SKM-1 treated with dmso at 0.1 percent for 144 hours (cell line): ENCODE results near the gene TTC8.
A peak's percentile ranks its signal among the peaks of the same experiment; 100 is the strongest.
"Not testable (repeated sequence)": the region's sequence is repeated elsewhere in the genome, so short reads cannot be mapped to it uniquely, and the experiment has no call there.

Experiments used
- DNase-seq: peaks from one replicate; lab custom pipeline; 2025; ENCODE audit not compliant: unreplicated experiment; lab: John Stamatoyannopoulos, UW

The TTC8 gene

DNA sequence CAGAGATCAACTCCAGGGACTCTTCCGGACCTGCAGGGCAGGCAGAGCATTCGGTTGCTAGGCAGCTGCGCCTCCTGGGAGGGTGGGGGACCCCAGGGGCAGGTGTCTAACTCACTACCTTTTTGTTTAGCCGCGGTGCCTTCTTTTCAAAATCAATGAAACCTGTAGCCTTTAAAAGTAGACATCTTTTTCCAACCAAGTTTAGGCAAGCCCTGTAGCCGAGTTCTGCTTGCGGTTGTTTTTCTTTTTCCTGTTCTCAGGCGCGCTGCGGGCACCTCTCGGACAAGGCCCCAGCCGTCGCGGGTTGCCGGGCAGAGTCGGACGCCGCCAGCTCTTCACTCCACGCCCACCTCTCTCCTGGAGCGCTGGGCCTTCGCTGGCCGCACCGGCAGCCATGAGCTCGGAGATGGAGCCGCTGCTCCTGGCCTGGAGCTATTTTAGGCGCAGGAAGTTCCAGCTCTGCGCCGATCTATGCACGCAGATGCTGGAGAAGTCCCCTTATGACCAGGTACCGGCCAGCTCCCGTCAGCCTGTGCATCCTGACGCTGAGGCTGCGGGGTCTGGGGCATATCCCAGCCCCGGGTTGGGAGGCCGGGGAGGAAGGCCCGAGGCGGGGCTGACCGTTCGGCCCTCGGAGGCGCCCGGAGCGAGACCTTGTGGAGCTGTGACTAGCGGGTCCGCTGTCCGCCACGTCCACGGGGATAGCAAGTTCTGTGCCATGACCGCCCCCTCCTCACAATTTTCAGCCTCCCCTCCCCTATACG, at the start of gene TTC8:
TTC8 (plus strand) TSS at position 338 of the 764 bp plus-strand sequence; CDS start at position 395, 57 bp downstream.
- DNase-seq = peak; percentile 62

DNA sequence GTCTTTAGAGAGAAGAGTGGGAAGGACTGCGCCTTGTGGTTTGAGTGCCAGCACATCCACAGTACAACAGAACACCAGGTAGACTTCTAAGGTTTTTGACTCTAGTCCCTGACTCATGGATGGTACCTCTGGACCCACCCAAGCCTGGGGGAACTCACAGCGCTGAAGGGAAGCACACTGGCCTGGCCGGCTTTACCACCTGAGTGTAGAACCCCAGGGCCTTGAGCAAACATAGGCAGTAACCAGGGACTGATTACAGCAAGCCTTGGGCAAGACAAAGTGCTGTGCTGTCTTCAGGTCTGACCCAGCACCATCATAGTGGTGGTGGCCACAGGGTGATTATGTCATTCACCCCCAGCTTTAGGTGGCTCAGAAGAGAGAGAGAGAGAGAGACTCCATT, 48.9 kb upstream of the TTC8 start:
- DNase-seq = no peak

DNA sequence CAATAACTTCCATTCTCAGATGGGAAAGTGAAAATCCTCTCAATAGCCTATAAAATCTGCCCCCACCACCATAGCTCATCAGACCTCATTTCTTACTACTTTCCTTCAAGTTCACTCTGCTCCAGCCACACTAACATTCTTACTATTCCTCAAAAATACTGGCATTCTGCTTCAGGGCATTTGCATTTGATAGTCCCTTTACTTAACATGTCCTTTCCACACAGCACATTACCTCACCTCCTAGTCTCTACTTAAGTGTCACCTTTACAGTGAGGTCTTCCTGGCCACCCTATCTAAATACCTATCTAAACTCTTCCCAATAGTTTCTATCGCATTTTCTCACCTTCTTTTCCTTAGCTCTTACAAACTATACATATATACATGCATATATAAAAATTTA, 38.5 kb upstream of the TTC8 start:
- DNase-seq = no peak

DNA sequence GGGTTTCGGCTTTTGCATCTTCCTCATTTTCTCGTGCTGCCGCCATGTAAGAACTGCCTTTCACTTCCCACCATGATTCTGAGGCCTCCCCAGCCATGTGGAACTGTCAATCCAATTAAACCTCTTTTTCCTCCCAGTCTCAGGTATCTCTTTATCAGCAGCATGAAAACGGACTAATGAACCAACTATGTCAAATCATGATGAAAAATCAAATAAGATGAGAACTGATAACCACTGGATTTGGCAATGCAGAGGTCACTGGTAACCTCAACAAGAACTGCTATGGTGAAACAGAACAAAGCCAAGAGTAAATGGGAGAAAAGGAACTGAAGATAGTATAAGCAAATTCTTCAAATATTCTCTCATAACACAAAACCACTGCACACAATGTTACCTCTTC, 37.7 kb upstream of the TTC8 start:
- no peak for DNase-seq

DNA sequence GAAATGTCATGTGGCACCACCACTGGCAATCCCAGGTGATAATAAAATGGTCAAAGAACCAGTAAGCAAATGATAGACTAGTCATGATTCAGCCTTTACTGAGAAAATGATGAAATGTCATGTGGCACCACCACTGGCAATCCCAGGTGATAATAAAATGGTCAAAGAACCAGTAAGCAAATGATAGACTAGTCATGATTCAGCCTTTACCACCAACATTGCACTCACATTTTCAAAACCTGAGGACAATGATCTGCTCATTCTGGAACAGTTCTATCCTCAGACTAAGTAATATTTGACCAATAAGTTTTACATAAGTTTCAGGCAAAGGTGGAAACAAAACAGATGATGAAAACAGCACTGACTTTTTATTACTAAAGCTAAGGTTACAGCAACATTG, 34.9 kb upstream of the TTC8 start:
- DNase-seq = not testable (repeated sequence)

DNA sequence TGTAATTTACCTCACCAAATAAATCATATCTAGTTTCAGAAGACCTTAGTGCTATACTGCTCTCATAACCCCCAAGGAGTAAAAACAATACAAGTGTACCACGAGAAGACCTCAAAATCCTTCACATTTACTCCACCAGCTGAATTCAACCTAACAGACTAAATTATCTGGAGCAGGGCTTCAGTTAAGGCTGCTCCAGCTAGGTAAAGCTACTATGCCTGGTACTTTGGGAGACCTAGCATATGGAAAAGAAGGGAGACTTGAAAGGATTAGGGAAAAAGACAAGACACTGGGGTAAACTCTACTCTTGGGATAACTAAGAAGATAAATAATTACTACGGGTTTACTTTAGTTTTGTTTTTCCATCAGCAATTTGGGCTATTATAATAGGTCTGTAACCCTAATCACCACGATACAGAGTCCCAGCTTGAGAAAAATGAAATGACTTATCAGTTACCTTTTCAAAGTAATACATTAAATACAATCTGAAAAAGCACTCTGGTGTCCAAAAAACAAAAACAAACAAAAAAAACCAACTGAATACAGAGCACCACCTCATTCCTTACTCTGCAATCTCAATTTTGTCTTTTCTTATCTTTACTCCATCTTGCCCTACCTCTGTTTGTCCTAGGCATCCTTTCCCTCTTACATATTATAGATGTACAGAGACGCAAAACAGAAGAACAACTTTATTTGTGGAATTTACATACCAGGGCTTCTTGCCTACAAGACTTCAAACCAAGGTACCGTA, 33.8 kb upstream of the TTC8 start:
- no peak for DNase-seq

DNA sequence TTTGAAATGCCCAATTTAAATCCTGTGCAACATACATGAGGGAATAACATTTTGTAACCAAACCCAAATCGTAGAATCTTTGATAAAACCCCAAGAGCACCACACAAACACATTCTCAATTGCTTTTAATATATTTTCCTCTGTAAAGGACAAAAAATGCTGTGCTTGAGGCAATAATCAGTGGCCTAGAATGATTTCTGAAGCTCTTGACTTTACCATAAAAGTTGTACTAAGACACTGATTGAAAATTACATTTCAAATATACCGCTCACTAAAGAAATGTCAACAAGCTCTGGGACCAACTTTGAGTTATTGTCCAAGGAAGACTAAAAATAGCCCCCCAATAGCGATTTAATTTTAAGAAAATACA, 33.2 kb upstream of the TTC8 start:
- no peak for DNase-seq

DNA sequence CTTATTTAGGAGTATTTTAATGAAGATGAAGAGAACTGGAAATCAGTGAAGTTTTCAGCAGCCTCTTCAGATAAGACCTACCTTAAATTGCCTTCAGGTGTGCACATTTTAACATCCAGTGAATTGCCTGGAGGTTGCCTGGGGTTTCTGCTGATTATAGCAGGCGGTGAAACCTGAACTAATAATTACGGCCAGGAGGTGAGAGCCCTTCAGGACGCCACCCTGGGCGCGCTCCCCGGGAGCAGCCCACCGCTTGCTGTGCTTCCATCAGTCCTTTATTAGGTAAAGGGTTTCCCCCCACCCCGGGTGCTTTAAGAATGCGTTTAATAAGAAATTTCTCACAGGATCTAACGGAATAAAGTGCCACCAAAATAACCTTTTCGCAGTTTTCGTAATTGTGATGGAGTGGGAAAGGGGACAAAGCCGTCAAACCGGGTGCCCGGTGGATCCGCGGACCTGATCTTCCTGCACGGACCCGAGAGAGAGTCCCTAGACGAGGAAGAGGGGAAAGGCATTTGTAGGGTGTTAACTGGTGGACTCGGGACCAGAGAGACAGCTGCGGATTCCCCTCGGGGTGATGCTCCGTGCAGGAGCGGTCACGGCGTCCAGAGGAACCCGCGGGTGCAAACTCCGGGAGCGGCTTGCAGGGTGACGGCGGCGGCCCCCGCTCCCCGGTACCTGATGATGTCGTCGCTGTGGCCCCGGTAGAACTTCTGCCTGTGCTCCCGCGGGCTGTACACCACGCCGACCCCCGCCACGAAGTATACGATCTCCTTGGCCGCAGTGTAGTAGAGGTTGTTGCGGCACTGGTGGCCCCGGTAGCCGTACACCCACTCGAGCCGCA, 32.6 kb upstream of the TTC8 start:
- DNase-seq = no peak

DNA sequence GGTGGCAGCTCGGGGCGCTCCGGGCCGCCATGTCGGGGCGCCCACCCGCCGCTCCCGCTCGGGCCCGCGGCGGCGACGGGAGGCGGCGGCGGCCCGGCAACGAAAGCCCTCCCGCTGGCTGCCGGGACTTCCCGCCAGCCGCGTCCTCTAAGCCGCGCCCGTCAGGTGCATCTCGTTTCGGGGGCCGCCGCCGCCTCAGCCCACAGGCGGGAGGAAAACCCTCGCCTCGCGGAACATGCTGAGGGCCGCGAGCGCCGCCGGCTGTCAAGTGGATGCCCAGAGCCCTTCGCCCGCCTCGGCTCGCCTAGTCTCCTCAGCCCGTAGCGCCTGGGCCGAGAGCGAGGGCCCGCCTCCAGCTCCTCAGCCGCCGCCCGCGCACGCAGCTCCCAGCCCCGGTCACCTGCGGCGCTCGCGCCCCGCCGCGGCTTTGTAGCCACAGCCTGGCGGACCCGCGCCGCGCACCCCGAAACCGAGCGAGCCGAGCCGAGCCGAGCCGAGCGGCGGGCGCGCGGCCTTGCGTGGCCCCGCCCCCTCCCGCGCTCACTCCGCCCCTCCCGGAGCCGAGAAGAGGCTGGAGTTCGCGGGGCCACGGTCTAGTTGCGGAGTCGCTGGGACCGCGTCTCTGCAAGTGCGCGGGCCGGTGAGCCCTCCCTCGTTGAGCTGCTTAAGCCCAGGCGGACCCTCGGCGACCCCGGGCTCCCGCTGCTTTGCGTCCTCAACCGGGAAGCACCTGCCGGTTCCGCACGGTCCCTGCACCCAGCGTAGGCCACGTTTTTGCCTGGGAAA, 31.8 kb upstream of the TTC8 start, which contains the start of gene EML5:
EML5 (minus strand) TSS at position 481 of the 786 bp plus-strand sequence; CDS start at position 31, 450 bp downstream.
- peak; percentile 46 for DNase-seq

DNA sequence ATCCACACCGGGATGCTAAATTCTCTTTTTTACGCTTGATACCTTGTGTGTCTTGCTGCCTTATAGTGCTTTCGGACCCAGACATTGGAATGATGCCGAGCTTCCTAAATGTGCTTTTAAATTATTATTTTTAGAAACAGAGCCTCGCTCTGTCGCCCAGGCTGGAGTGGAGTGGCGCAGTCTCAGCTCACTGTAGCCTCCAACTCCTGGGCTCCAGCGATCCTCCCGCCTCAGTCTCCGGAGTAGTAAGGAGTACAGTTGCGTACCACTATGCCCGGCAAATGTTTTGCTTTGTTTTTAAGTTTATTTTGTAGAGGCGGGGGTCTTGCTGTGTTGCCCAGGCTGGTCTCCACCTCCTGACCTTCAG, 31.2 kb upstream of the TTC8 start:
- DNase-seq = no peak

DNA sequence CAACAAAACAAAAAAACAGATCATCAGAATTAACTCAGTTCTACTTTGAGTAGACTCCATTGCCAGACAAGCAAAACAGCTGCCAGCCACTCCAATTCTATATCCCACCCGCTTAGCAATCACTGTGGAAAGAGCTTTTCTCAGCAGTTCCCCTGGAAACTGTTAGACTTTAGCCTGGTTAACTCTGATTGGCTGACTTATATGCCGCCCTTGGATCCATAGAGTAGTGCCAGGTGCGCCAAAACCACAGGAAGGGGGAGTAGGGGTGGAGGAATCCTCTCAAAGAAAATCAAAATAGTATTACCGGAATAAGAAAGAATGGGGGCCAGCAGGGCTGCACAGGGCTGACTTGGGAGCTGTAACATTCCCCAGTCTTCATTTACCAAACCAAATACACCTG, 26.3 kb upstream of the TTC8 start:
- DNase-seq = no peak

DNA sequence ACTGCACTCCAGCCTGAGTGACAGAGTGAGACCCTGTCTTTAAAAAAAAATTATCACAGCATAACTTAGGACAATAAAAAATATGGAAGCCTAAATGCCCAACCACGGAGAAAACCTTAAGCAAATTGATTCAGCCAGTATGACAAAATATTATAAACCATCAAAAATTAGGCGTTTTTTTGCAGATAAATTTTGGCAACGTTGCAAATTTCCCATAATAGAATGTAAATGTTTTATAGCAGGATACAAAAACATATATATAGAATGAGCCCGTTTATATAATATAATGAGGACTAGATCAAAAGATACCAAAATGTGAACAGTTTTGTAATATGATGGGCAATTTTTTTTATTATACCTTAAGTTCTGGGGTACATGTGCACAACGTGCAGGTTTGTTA, 24.9 kb upstream of the TTC8 start:
- no peak for DNase-seq

DNA sequence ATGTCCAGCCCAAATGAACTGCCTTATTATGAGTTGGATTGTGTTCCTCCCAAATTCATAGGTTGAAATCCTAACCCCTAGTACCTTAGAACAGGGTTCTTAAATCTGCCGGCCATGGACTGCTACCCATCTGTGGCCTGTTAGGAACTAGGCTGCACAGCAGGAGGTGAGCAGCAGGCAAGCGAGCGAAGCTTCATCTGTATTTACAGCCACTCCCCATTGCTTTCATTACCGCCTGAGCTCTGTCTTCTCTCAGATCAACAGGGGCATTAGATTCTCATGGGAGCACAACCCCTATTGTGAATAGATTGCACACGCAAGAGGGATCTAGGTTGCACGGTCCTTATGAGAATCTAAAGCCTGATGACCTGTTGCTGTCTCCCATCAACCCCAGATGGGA, 21.9 kb upstream of the TTC8 start:
- DNase-seq = no peak

DNA sequence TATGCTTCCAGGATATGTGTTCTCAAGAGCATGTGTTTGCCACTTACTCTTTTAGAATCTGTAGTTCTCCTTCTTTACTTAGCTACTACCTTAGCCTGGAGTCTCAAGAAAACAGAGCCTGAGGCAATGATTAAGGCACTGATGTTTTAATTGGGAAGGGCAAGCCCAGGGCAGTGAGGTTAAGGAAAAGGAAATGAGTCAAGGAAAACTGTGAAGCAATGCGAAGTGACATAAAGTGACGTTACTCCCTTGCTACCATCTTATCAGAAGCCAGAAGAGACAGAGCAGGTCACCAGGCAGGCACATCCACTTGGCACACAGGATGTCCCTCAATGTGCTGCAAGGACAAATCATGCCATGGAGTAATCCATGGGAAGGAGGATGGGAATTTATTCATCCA, 20.4 kb upstream of the TTC8 start:
- no peak for DNase-seq

DNA sequence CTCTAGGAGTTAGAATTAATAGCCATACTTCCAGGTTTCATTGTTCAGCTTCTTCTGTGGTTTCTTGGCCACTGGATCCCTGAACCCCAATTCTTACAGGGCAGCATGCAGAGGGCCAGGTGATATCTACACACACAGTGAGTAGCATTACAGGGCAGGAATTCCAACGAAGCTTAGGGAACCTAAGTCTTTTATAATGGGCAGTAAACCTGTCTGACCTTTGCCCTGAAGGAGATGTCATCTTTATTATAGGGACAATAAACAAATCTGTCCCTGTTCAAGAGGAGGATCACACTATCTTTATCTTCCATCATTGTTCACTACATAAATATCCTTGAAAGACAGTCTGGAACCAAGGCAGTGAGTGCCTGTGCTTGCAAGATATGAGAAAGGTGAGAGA, 20.0 kb upstream of the TTC8 start:
- no peak for DNase-seq

DNA sequence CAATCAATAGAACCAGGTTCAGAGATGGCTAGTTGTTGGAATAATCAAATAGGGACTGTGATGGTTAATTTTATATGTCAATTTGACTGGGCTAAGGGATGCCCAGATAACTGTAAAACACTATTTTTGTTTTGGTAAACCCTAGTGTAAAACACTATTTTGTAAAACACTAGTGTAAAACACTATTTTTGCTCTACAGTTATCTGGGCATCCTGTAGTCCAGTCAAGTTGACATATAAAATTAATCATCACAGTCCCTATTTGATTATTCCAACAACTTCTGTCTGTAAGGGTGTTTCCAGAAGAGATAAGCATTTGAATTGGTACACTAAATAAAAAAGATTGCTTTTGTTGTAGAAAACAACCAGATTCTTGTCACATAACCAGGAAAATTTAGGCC, 16.1 kb upstream of the TTC8 start:
- no peak for DNase-seq

DNA sequence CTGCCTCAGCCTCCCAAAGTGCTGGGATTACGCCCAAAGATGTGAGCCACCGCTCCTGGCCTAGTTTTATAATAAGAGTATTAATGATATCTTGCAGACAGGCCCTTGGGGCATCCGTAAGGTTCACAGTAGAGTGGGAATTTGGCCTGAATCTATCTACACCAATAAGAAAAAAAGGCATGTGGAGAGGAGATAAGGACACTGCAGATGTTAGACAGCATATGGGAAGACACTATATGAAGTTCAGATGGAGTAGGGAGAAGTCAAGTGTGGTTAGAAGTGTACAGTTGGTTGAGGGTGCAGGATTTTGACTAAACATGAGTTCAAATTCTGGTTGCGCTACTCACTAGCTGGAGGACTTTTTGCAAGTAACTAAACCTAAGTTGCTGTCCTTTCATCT, 8.5 kb upstream of the TTC8 start:
- no peak for DNase-seq

DNA sequence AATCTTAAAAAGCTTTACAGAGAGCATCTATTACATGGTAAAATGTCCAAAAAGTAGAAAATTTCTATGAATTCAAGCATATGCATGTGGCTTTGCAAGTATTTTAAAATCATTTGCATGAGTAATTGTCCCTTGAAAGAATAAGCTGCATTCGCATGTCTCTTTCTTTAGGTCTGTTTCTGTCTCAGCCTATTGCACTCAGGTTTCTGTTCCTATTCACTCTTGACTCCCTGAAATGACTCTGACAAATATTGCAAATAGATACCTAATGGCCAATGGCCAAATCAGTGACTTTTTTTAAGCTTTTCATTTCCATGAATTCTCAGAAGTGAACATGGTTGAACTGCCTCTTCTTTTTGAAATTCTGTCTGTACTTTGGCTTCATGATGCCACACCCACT, 6.4 kb upstream of the TTC8 start:
- no peak for DNase-seq

DNA sequence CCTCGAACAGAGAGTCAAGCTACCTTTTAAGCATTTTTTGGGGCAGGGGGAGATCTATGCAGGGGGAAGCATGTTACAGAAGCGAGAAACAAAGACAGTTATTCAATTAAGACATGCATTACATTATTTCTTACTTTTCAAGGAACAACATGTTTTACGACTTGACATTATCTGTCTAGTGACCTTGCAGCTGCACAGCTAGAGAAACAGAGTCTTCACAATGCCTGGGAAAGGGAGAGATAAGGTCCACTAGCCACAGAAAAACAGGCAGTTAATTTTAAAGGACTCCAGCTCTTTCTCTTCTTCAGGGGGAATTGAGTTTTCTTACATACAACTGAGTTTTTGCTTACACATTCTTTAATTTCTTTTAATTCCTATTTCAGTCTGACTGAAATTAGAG, 4.8 kb upstream of the TTC8 start:
- DNase-seq = not testable (repeated sequence)

DNA sequence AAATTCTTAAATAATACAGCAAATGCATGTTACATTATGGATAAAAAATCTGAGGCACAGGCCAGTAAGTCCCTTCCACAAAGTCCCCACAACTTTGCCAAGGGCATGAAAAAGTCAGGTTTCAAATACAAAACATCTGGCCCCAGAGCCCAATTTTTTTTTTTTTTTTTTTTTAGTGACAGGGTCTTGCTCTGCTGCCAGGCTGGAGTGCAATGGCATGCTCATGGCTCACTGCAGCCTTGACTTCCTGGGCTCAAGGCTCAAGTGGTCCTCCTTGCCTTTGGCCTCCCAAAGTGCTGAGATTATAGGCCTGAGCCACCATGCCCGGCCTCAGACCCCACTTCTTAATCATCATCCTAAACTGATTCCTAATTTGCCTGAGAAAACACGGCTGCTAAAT, 3.1 kb upstream of the TTC8 start:
- DNase-seq = no peak

DNA sequence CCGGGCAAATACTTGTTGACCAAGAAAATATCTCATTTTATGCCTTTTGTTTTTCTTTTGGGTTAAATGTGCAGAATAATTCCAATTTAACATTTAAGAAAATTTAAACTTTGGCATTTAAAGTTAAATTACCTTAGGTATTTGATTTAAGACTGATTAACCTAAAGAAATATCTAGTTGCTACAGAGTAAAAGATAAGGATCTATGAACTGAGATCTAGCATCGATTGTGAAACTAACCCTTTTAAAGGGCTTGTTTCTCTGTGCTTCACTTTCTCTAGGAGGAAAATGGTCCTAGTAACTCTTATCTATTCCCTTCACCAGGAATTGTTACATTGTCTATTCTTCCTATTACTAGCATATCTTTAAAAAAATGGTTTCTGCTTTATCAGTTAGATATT, 2.6 kb upstream of the TTC8 start:
- no peak for DNase-seq
